ENCODE data around the gene ARID4B. TPM values are rescaled to one million over a fixed set of nuclear protein-coding genes. Genes with fewer than 3 reads are reported as not detected.
"Not testable (repeated sequence)": the region's sequence is repeated elsewhere in the genome, so short reads cannot be mapped to it uniquely, and the experiment has no call there.

The ARID4B gene
- total RNA-seq, 2 experiments from 2014 or later: 38.8 to 41.9 TPM

DNA sequence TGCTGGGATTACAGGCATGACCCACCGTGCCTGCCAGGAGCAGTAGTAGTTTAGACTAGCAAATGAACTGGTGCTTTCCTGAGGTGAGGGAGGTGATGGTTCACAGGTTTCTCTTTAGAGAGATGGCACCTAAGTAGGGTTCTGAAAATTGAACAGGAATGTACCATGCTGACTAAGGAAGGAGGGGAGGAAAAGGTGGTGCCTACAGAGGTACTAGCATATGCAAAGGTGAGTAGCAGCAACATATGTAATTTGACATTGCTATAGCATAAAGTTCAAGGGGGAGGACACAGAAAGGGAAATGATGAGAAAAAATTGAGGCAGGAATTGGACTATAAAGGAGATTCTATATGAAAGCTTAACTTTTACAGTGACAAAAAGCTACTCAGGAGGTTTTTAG is 101.0 kb downstream of the ARID4B start:
- CTCF ChIA-PET: interaction anchor here (1.6 kb wide), 1 partner anchor 190 kb away, joined by 8 read pairs; no protein-coding TSS in a partner anchor
- peaks cover 2% of the 10 kb centered on the region for H3K4me1 Mint-ChIP-seq (ENCODE audit: low read depth)
- H3K27me3 Mint-ChIP-seq: no peaks in the 10 kb centered on the region
- intact Hi-C loops (cut with micrococcal nuclease): no loop called here
- ATAC-seq (no peak), DNase-seq (no peak)
- H3K9me3 Mint-ChIP-seq: no peaks in the 10 kb centered on the region
- POLR2A ChIA-PET: no interaction called here
- no peak overlapping the region for H3K4me3 Mint-ChIP-seq
- H3K27ac Mint-ChIP-seq: peak overlapping the region; percentile 6
- TF ChIP-seq, protein P1, sequence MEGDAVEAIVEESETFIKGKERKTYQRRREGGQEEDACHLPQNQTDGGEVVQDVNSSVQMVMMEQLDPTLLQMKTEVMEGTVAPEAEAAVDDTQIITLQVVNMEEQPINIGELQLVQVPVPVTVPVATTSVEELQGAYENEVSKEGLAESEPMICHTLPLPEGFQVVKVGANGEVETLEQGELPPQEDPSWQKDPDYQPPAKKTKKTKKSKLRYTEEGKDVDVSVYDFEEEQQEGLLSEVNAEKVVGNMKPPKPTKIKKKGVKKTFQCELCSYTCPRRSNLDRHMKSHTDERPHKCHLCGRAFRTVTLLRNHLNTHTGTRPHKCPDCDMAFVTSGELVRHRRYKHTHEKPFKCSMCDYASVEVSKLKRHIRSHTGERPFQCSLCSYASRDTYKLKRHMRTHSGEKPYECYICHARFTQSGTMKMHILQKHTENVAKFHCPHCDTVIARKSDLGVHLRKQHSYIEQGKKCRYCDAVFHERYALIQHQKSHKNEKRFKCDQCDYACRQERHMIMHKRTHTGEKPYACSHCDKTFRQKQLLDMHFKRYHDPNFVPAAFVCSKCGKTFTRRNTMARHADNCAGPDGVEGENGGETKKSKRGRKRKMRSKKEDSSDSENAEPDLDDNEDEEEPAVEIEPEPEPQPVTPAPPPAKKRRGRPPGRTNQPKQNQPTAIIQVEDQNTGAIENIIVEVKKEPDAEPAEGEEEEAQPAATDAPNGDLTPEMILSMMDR (IDR thresholded peaks at IDR 0.05): no peak
- H3K36me3 Mint-ChIP-seq (ENCODE audit: low read depth): peaks cover 18% of the 10 kb centered on the region

DNA sequence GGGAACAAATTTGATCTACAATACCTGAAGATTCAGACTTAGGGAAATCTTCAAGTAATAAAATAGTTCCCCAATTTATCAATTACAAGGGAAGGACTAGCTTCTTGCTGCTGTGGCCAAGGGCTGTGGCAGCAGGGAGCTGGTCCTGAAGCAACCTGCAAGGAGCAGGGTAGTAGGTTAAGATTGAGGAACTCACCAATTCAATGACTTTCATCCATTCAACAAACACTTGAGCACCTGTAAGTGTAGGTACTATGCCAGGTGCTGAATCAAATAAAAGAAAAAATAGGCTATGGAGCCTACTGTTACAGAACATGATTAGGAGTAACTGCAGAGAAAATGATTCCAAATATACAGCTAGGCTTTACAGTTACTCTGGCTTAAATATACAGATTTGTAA is 102.7 kb downstream of the ARID4B start:
- DNase-seq (no peak), ATAC-seq (no peak)
- TF ChIP-seq, protein P1 (IDR thresholded peaks at IDR 0.05): no peak
- peaks cover 2% of the 10 kb centered on the region for H3K4me1 Mint-ChIP-seq (ENCODE audit: low read depth)
- CTCF ChIA-PET: interaction anchor here (0.9 to 2.8 kb wide), 5 partner anchors 10 to 191 kb away, joined by 3 to 12 read pairs (median 3); no protein-coding TSS in a partner anchor
- H3K27ac Mint-ChIP-seq: no peak overlapping the region
- H3K27me3 Mint-ChIP-seq: no peaks in the 10 kb centered on the region
- H3K9me3 Mint-ChIP-seq: no peaks in the 10 kb centered on the region
- POLR2A ChIA-PET: no interaction called here
- H3K36me3 Mint-ChIP-seq (ENCODE audit: low read depth): peaks cover 19% of the 10 kb centered on the region
- intact Hi-C loops (cut with micrococcal nuclease): no loop called here
- no peak overlapping the region for H3K4me3 Mint-ChIP-seq

DNA sequence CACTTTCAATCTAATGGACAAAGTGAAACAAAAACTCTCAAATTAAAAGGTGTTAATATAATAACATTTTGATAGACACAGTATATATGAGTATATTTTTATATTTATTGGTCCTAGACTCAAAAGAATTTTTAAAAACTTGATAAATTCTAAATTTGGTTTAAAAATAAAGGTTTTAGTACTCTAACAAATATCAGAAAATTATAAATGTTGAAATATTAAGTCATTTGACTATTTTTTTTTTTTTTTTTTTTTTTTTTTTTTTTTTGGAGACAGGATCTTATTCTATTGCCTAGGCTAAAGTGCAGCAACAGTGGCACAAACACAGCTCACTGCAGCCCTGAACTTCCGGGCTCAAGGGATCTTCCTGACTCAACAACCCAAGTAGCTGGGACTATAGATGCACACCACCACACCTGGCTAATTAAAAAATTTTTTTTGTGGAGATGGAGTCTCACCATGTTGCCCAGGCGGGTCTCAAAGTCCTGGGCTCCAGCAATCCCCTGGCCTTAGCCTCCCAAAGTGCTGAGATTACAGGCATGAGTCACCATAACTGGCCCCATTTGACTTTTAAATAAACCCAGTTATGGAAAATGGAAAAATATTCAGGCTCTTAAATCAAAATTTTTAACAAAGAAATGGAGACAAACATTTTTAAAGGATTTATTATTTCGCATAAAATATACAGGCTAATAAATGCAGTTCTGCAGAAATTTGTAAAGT is 106.2 kb downstream of the ARID4B start:
- no peaks in the 10 kb centered on the region for H3K9me3 Mint-ChIP-seq
- intact Hi-C loops (cut with micrococcal nuclease): no loop called here
- POLR2A ChIA-PET: no interaction called here
- no peak overlapping the region for H3K4me3 Mint-ChIP-seq
- ATAC-seq (no peak), DNase-seq (no peak)
- CTCF ChIA-PET: interaction anchor here (0.7 kb wide), 1 partner anchor 195 kb away, joined by 5 read pairs; no protein-coding TSS in a partner anchor
- TF ChIP-seq, protein P1 (IDR thresholded peaks at IDR 0.05): no peak
- no peaks in the 10 kb centered on the region for H3K4me1 Mint-ChIP-seq (ENCODE audit: low read depth)
- no peaks in the 10 kb centered on the region for H3K27me3 Mint-ChIP-seq
- peaks cover 14% of the 10 kb centered on the region for H3K36me3 Mint-ChIP-seq (ENCODE audit: low read depth)
- H3K27ac Mint-ChIP-seq: no peak overlapping the region

DNA sequence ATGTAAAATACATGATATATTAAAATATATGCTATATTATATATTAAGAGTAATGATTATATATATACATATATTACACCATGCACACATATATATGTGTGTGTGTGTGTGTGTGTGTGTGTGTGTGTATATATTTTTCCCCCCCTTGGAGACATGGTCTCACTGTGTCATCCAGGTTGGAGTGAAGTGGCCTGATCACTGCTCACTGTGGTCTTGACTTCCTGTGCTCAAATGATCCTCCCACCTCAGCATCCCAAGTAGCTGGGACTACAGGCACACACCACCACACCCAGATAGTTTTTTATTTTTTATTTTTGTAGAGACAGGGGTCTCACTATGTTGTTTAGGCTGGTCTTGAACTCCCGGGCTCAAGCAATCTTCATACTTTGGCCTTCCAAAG is 112.5 kb downstream of the ARID4B start:
- Mint-ChIP-seq H3K36me3 (ENCODE audit: low read depth) (peaks cover 23% of the 10 kb centered on the region), H3K4me3 (no peak overlapping the region), H3K27me3 (no peaks in the 10 kb centered on the region), H3K4me1 (ENCODE audit: low read depth) (peaks cover 26% of the 10 kb centered on the region), H3K27ac (no peak overlapping the region), H3K9me3 (no peaks in the 10 kb centered on the region)
- ChIA-PET POLR2A (interaction anchor here (0.9 to 1.0 kb wide), 2 partner anchors 35 to 208 kb away, joined by 3 to 5 read pairs; no protein-coding TSS in a partner anchor), CTCF (interaction anchor here (2.0 kb wide), 1 partner anchor 201 kb away, joined by 9 read pairs; no protein-coding TSS in a partner anchor)
- intact Hi-C loops (cut with micrococcal nuclease): no loop called here
- TF ChIP-seq, protein P1 (IDR thresholded peaks at IDR 0.05): no peak
- DNase-seq (no peak), ATAC-seq (no peak)

DNA sequence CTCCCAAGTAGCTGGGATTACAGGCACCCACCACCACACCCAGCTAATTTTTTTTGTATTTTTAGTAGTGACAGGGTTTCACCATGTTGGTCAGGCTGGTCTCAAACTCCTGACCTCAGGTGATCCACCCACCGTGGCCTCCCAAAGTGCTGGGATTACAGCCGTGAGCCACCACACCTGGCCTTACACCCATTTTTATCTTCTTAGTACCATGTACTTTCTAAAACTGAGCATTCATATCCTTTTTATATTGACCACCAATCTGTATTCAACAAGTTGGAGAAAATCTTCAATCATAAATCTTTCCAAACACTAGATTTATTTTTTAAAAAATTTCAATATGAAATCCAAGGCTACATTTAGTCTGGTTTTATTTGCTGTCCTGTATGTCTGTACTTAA is 113.0 kb downstream of the ARID4B start:
- H3K4me3 Mint-ChIP-seq; H3K27ac Mint-ChIP-seq; intact Hi-C loops (cut with micrococcal nuclease); H3K27me3 Mint-ChIP-seq; H3K9me3 Mint-ChIP-seq; ATAC-seq; DNase-seq: not testable (repeated sequence)
- CTCF ChIA-PET: interaction anchor here (2.0 kb wide), 1 partner anchor 201 kb away, joined by 9 read pairs; no protein-coding TSS in a partner anchor
- POLR2A ChIA-PET: interaction anchor here (0.9 kb wide), 1 partner anchor 34 kb away, joined by 5 read pairs; no protein-coding TSS in a partner anchor
- H3K4me1 Mint-ChIP-seq (ENCODE audit: low read depth): peaks cover 26% of the 10 kb centered on the region
- peaks cover 24% of the 10 kb centered on the region for H3K36me3 Mint-ChIP-seq (ENCODE audit: low read depth)

Data from activated CD8-positive, alpha-beta T cell treated with anti-CD3 and anti-CD28 coated beads for 36 hours (primary cell).